Measurements from ENCODE around the gene ST6GALNAC4. TPM values are rescaled to one million over a fixed set of nuclear protein-coding genes. Genes with fewer than 3 reads are reported as not detected.

Gene ST6GALNAC4
- total and polyA plus RNA-seq, 9 of the 15 experiments (the other 6 are each of a cell fraction or from before 2014, with no cell fraction given): 2.6 to 43.1 (median 15.4) TPM

DNA sequence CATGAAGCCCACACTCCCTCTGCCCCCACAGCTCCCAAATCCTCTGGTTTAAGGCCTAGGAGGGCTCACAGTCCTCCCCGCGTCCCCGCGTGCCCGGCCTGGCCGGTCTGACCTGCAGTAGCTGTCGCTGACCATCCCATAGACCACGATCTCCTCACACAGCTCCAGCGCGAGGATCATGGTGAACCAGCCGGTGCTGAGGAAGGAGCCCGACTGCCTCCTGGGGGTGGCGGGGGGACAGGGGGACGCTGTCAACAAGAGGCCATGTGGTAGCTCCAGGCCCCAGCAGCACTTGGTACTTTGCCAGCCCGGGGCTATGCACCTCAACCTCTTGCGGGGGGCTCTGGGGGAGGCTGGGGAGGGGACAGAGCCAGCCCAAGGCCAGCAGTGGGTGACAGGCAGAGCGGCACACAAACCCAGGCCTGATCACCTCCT is 7.0 kb downstream of the ST6GALNAC4 start:
- peak overlapping the region in 1 of 2 experiments; percentile 78; a peak in 1 of 4 replicates for H3K9ac ChIP-seq (ENCODE audit: insufficient read depth in 1 of 2, low read depth in 2 of 2, low read length in 2 of 2)
- H4K20me1 ChIP-seq (replicated peaks; ENCODE audit: control insufficient read depth, insufficient read depth, low read length): no peaks in the 10 kb centered on the region
- in situ Hi-C loops (cut with MboI): loop anchor here (5.0 to 25.0 kb wide), 2 partner anchors 33 to 973 kb away; partner anchors contain the start of gene AK1
- intact Hi-C loops (cut with micrococcal nuclease): loop anchor here (10.0 kb wide), 1 partner anchor 405 kb away; no protein-coding TSS in a partner anchor
- no peak for ATAC-seq
- peaks cover 20 to 48% of the 10 kb centered on the region in 2 experiments for H3K4me1 ChIP-seq (replicated peaks in 1 of 2; ENCODE audit: control insufficient read depth in 2 of 2, insufficient read depth in 2 of 2, low read length in 2 of 2)
- DNase-seq (ENCODE audit: extremely low read depth in 1 of 4, low spot score in 3 of 4): no peak
- ChIA-PET POLR2A (interaction anchor here (0.7 to 2.0 kb wide), 3 partner anchors 12 to 511 kb away, joined by 3 to 8 read pairs (median 4); no protein-coding TSS in a partner anchor), CTCF (ENCODE audit: low intra/inter-chr PET ratio) (no interaction called here)
- TF ChIP-seq CBX8 (IDR thresholded peaks at IDR 0.05; ENCODE audit: borderline replicate concordance, extremely low read depth, low read depth, low read length, poor library complexity, severe bottlenecking) (no peak), RBFOX2 (IDR thresholded peaks at IDR 0.05; ENCODE audit: low read depth, low read length) (peak; percentile 56)
- TF ChIP-seq, protein P1, sequence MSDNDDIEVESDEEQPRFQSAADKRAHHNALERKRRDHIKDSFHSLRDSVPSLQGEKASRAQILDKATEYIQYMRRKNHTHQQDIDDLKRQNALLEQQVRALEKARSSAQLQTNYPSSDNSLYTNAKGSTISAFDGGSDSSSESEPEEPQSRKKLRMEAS (CRISPR knock-in tag; IDR thresholded peaks at IDR 0.05): 0 out of 2 replicates have a peak, but pooled peaks have one; percentile 19
- TF ChIP-seq, protein P2, sequence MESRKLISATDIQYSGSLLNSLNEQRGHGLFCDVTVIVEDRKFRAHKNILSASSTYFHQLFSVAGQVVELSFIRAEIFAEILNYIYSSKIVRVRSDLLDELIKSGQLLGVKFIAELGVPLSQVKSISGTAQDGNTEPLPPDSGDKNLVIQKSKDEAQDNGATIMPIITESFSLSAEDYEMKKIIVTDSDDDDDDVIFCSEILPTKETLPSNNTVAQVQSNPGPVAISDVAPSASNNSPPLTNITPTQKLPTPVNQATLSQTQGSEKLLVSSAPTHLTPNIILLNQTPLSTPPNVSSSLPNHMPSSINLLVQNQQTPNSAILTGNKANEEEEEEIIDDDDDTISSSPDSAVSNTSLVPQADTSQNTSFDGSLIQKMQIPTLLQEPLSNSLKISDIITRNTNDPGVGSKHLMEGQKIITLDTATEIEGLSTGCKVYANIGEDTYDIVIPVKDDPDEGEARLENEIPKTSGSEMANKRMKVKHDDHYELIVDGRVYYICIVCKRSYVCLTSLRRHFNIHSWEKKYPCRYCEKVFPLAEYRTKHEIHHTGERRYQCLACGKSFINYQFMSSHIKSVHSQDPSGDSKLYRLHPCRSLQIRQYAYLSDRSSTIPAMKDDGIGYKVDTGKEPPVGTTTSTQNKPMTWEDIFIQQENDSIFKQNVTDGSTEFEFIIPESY (CRISPR knock-in tag; IDR thresholded peaks at IDR 0.05): peak; percentile 93
- H3K27me3 ChIP-seq (ENCODE audit: control insufficient read depth in 2 of 2, insufficient read depth in 2 of 2, low read length in 2 of 2): no peaks in the 10 kb centered on the region
- WGBS (ENCODE audit: insufficient coverage, low coverage, missing lambda C conversion rate): 87% methylated on average over 10 of the region's 17 CpGs
- BruUV-seq (replicated peaks): no TSS peak
- FAIRE-seq: no peak
- H2AFZ ChIP-seq (ENCODE audit: low read depth, low read length): no peak overlapping the region
- no peak overlapping the region for H3K27ac ChIP-seq (ENCODE audit: extremely low read depth, low read depth, low read length)
- H3K9me3 ChIP-seq (replicated peaks; ENCODE audit: control insufficient read depth, insufficient read depth, low read depth, low read length): no peaks in the 10 kb centered on the region
- no peaks in the 10 kb centered on the region for H3K9me1 ChIP-seq (ENCODE audit: control insufficient read depth, insufficient read depth, low read length)
- peaks cover 58% of the 10 kb centered on the region; the same call in 2 of the 3 replicates for H3K36me3 ChIP-seq (ENCODE audit: control insufficient read depth, insufficient read depth, low read length)
- no peaks in the 10 kb centered on the region for H3K79me2 ChIP-seq (ENCODE audit: control insufficient read depth, insufficient read depth, low read length)
- H3K4me2 ChIP-seq (ENCODE audit: insufficient read depth, low read length): no peak overlapping the region
- H3K4me3 ChIP-seq: no peak overlapping the region
